ENCODE results near the gene PRR35.

PRR35 gene

GRCh38 chr16:590188-590814 is 30.1 kb downstream of the PRR35 start:
- no peak for DNase-seq (ENCODE audit: low read depth)
- H3K4me3 ChIP-seq (ENCODE audit: low read length): peak overlapping the region; percentile 76
- TF ChIP-seq CTCF (conservative IDR thresholded peaks at IDR 0.05; ENCODE audit: low read depth, low read length): no peak

GRCh38 chr16:590815-591200 is 30.6 kb downstream of the PRR35 start:
- DNase-seq (ENCODE audit: low read depth): no peak
- peak overlapping the region; percentile 76 for H3K4me3 ChIP-seq (ENCODE audit: low read length)
- no peak for TF ChIP-seq CTCF (conservative IDR thresholded peaks at IDR 0.05; ENCODE audit: low read depth, low read length)

- no peak for DNase-seq (ENCODE audit: low read depth)
- TF ChIP-seq CTCF (conservative IDR thresholded peaks at IDR 0.05; ENCODE audit: low read depth, low read length): no peak
- no peak overlapping the region for H3K4me3 ChIP-seq (ENCODE audit: low read length)
Measured at GRCh38 chr16:591231-591630, 31.0 kb downstream of the PRR35 start.

GRCh38 chr16:591892-592517 is 31.8 kb downstream of the PRR35 start:
- H3K4me3 ChIP-seq (ENCODE audit: low read length): no peak overlapping the region

GRCh38 chr16:592518-593306 is 32.5 kb downstream of the PRR35 start:
- no peak for TF ChIP-seq CTCF (conservative IDR thresholded peaks at IDR 0.05; ENCODE audit: low read depth, low read length)
- H3K4me3 ChIP-seq (ENCODE audit: low read length): no peak overlapping the region
- DNase-seq (ENCODE audit: low read depth): no peak

More at GRCh38 chr16:591892-592517, 31.8 kb downstream of the PRR35 start:
- TF ChIP-seq CTCF (conservative IDR thresholded peaks at IDR 0.05; ENCODE audit: low read depth, low read length): no peak
- DNase-seq (ENCODE audit: low read depth): no peak

- no peak for TF ChIP-seq CTCF (conservative IDR thresholded peaks at IDR 0.05; ENCODE audit: low read depth, low read length)
- no peak overlapping the region for H3K4me3 ChIP-seq (ENCODE audit: low read length)
- no peak for DNase-seq (ENCODE audit: low read depth)
Measured at GRCh38 chr16:593406-593805, 33.2 kb downstream of the PRR35 start.
